HUES6 (cell line): ENCODE results near the gene OR2V1.

ENCODE experiments used
- H3K27ac ChIP-seq: 2 replicates; pipeline ENCODE4 v1.7.0; 2013; ENCODE audit warnings: low read depth, mild to moderate bottlenecking, low read length, inconsistent platforms
- H3K27me3 ChIP-seq: 2 replicates; pipeline ENCODE4 v1.6.1; 2013; ENCODE audit warnings: low read length; ENCODE audit not compliant: control insufficient read depth, insufficient read depth
- H3K36me3 ChIP-seq: 2 replicates; pipeline ENCODE4 v1.6.1; 2013; ENCODE audit warnings: low read length; ENCODE audit not compliant: control insufficient read depth, insufficient read depth
- H3K4me1 ChIP-seq: 2 replicates; pipeline ENCODE4 v1.6.1; 2013; ENCODE audit warnings: low read length; ENCODE audit not compliant: control insufficient read depth, insufficient read depth
- H3K4me3 ChIP-seq: 2 replicates; pipeline ENCODE4 v1.5.1; 2013; ENCODE audit warnings: low read depth, low read length
- H3K9ac ChIP-seq: one replicate; pipeline ENCODE4 v1.6.1; 2013; ENCODE audit warnings: mild to moderate bottlenecking, low read length
- H3K9me3 ChIP-seq: 2 replicates; pipeline ENCODE4 v1.6.1; 2013; ENCODE audit warnings: low read depth, low read length; ENCODE audit not compliant: control insufficient read depth, insufficient read depth

OR2V1 gene

DNA sequence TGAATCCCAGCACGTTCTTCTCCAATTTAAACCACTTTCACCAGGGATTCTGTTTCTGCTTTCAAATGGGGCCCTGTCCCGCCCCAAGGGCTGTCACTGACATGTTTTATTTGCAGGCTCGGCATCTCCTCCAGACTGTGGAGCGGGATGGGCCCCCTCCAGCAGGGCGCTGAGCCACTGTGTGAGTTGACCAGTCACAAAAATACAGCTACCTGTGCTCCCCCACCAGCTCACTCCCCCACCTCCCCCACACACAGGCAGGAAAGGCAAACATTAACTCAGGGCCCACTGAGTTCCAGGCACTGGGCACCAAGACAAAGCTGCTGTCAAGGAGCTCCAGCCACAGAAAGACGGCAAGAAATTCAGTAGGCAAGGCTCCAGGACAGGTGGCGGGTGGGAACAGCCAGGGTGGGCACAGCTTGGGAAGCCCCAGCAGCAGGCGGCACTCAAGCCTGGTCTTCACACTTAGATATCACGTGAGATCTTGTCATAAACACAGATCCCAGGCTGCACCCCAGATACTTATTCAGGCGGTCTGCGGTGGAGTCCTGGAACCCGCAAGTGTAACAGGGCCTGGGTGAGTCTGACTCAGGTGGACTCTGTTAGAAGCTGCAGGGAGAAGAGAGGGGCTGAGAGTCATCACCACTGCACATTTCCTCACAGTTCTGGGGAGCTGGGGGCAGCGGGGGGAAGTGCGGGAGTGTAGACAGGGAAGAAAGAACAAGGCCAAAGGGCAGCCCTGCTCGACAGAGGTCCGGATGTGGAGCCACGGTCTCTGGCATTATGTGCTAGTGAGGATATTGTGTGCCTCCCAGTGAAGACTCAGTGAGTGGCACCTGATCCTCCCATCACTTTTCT lies 44.7 kb downstream of the OR2V1 start:
- H3K4me3 ChIP-seq = no peak overlapping the region
- no peak overlapping the region for H3K27ac ChIP-seq
- H3K36me3 ChIP-seq = no peaks in the 10 kb centered on the region
- H3K4me1 ChIP-seq = peaks cover 7% of the 10 kb centered on the region; the same call in 1 of the 2 replicates
- no peaks in the 10 kb centered on the region for H3K9me3 ChIP-seq
- no peak overlapping the region for H3K9ac ChIP-seq
- peaks cover 20% of the 10 kb centered on the region for H3K27me3 ChIP-seq

DNA sequence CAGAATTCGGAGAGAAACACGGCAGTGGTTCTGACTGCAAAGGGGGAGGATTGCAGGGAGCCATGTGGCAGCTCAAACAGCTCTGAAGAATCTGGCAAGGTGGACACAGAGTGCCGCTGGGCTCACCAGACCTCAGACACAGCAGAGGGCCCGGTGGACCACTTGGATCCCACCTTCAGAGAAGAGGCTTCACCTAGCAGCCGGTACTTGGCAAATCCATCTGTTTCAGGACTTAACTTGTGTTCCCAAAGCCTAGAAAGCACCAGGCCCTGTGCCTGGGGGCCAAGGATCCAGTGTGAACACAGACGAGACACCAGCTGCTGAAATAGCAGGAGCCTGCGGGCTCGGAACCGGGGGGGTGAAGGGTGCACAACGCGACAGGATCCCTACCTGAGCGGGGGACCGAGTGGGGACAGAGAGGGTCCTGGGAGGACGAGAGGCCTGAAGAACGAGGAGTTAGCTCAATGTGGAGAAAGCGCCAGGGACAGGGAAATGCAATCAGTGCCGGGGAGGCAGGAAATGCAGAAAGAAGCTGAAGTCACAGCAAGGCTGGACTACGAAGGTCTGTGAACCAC lies 46.3 kb downstream of the OR2V1 start:
- Histone ChIP-seq H3K36me3 (no peaks in the 10 kb centered on the region), H3K9me3 (no peaks in the 10 kb centered on the region), H3K9ac (no peak overlapping the region), H3K27ac (no peak overlapping the region), H3K4me3 (0 out of 2 replicates have a peak overlapping the region, but pooled peaks have one; percentile 9), H3K4me1 (peaks cover 7% of the 10 kb centered on the region; the same call in 1 of the 2 replicates), H3K27me3 (peaks cover 20% of the 10 kb centered on the region)

DNA sequence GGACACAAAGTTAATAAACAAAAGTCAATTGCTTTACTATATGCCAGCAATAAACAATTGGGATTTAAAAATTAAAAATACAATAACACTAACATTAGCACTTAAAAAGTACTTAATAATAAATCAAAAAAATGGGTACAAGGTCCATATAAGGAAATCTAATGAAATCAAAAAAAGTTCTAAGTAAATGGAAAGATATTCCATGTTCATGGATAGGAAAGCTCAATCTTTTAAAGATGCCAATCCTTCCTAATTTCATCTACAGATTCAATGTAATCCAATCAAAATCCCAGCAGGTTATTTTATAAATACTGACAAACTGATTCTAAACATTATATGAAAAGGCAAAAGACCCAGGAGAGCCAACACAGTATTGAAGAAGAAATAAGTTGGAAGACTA lies 49.0 kb downstream of the OR2V1 start:
- Histone ChIP-seq H3K9me3 (no peaks in the 10 kb centered on the region), H3K9ac (no peak overlapping the region), H3K4me1 (peaks cover 7% of the 10 kb centered on the region; the same call in 1 of the 2 replicates), H3K4me3 (no peak overlapping the region), H3K27ac (no peak overlapping the region), H3K36me3 (no peaks in the 10 kb centered on the region), H3K27me3 (peaks cover 20% of the 10 kb centered on the region)

DNA sequence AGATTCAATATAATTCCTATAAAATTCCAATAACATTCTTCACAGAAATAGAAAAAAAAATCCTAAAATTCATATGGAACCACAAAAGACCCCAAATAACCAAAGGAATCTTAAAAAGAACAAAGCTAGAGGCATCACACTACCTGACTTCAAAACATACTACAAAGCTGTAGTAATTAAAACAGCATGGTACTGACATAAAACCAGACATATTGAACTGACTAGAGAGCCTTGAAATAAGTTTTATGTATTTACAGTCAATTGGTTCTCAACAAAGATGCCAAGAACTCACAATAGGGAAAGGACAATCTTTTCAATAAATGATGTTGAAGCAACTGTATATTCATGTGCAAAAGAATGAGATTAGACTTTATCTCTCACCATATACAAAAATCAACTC lies 54.0 kb downstream of the OR2V1 start:
- no peaks in the 10 kb centered on the region for H3K36me3 ChIP-seq
- no peaks in the 10 kb centered on the region for H3K4me1 ChIP-seq
- peaks cover 3% of the 10 kb centered on the region; the same call in 1 of the 2 replicates for H3K9me3 ChIP-seq
- no peak overlapping the region for H3K4me3 ChIP-seq
- peaks cover 5% of the 10 kb centered on the region for H3K27me3 ChIP-seq
- no peak overlapping the region for H3K27ac ChIP-seq
- no peak overlapping the region for H3K9ac ChIP-seq
